Body of pancreas (tissue), 4 donors: ENCODE data around the gene IGSF6. TPM values are rescaled to one million over a fixed set of nuclear protein-coding genes. Genes with fewer than 3 reads are reported as not detected.

Experiments
- ATAC-seq: fragments of 150-250 bp; one replicate; pipeline ENCODE4 v1.9.1; 2016
- DNase-seq, 4 donors: peaks; one replicate each; pipeline ENCODE4 v3.0.0-alpha.2; 2019
- H3K27ac ChIP-seq, 4 donors: fragments of 200-600 bp; sonication (generic); 1 replicate in 3 of 4; 2 replicates in 1 of 4; pipeline versions ENCODE4 v1.5.1 to v1.6.1; 2016 to 2019; ENCODE audit warnings: mild to moderate bottlenecking in 1 of 4, mixed read lengths in 1 of 4, moderate library complexity in 1 of 4
- H3K27me3 ChIP-seq, 2 donors: fragments of 200-600 bp; sonication (generic); one replicate each; pipeline ENCODE4 v1.6.0; 2016; ENCODE audit warnings: mild to moderate bottlenecking in 1 of 2
- H3K36me3 ChIP-seq, 2 donors: fragments of 200-600 bp; sonication (generic); replicated peaks in 1 of 2; 2 replicates each; pipeline ENCODE4 v1.5.1; 2016; ENCODE audit warnings: low read depth in 2 of 2; ENCODE audit not compliant: insufficient read depth in 1 of 2
- H3K4me1 ChIP-seq: fragments of 200-600 bp; sonication (generic); one replicate; pipeline ENCODE4 v1.6.0; 2016
- H3K4me3 ChIP-seq, 2 donors: fragments of 200-600 bp; sonication (generic); 1 replicate in 1 of 2; 2 replicates in 1 of 2; pipeline ENCODE4 v1.5.1; 2016 to 2019
- H3K9me3 ChIP-seq, 3 donors: fragments of 200-600 bp; sonication (generic); 1 replicate in 2 of 3; 2 replicates in 1 of 3; pipeline ENCODE4 v1.5.1; 2016
- POLR2A ChIP-seq, 3 donors: fragments of 450-650 bp; IDR thresholded peaks; one replicate each; pipeline ENCODE4 v1.6.1; 2016; ENCODE audit warnings: antibody characterized with exemption in 3 of 3, mild to moderate bottlenecking in 2 of 3
- WGBS, 2 donors: methylation state at CpG; one replicate each; pipeline ENCODE4 v1.1.5; 2017; 5-methylcytosine and 5-hydroxymethylcytosine counted together
- intact Hi-C: fragments of 100-400 bp; cut with DNase I; formaldehyde crosslinking; loops from one replicate; pipeline ENCODE4 v1.15.1; 2023
- total RNA-seq, 2 donors: library from RNA; depleted of rRNA; stranded (reverse); fragments of >200 nt; gene quantifications; one replicate each; pipeline ENCODE4 v1.1.0, GENCODE V29; 2016
- TF ChIP-seq, protein P1 (sequence below), 7 experiments: fragments of 450-650 bp in 4 of 7; fragments of 200-600 bp in 3 of 7; sonication (generic) in 3 of 7; IDR thresholded peaks; one replicate each; pipeline ENCODE4 v1.5.1; 2016 to 2019; ENCODE audit warnings: antibody characterized with exemption in 7 of 7

IGSF6 gene
- total RNA-seq, 2 donors from 2014 or later: 1.3 TPM; not detected in 1

DNA sequence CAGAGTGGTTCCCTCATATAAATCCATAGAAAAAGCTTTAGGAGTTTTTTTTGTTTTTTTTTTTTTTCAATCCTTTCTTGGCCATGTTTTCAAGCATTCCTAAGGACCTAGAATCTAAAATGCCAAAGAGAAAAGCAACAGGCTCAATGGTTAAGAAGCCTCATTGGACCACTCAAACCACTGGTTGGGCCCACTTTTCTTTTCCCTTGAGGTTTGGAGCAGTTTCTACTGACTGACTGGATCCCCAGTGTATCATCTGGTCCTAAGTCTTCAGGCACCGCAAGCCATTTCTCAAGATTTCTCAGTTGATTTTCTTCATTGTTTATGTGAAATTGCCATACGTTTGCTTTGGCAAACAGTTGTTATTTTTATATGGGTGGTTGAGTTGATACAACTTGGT, 38.6 kb downstream of the IGSF6 start:
- WGBS, 2 donors: 86 to 87% methylated on average over 2 of the region's 2 CpGs
- peaks cover 24% of the 10 kb centered on the region for H3K4me1 ChIP-seq
- intact Hi-C loops: no loop called here

DNA sequence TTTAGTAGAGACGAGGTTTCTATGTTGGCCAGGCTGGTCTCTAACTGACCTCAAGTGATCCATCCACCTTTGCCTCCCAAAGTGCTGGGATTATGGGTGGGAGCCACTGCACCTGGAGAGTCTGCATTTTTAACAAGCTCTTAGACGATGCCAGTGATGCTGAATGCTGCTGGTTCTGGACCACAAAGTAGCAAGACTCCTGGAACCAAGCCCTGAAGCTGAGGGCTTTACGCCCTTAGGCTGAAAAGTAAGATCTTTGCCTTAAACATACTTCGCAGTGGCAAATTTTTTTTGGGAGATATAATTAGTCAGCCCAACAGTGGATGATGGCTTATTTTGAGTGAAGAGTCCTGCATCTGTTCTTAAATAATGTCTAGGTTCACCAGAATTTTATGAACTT, 39.0 kb downstream of the IGSF6 start:
- no peak overlapping the region for H3K4me3 ChIP-seq
- H3K27ac ChIP-seq: no peak overlapping the region
- H3K9me3 ChIP-seq: no peaks in the 10 kb centered on the region
- WGBS, 2 donors: 93 to 96% methylated on average over 4 of the region's 4 CpGs
- peaks cover 28% of the 10 kb centered on the region for H3K4me1 ChIP-seq
- no peak for DNase-seq
- peaks cover 0 to under 1% of the 10 kb centered on the region in 2 donors for H3K36me3 ChIP-seq
- no peak for ATAC-seq
- TF ChIP-seq POLR2A (IDR thresholded peaks at IDR 0.05): no peak
- TF ChIP-seq, protein P1, sequence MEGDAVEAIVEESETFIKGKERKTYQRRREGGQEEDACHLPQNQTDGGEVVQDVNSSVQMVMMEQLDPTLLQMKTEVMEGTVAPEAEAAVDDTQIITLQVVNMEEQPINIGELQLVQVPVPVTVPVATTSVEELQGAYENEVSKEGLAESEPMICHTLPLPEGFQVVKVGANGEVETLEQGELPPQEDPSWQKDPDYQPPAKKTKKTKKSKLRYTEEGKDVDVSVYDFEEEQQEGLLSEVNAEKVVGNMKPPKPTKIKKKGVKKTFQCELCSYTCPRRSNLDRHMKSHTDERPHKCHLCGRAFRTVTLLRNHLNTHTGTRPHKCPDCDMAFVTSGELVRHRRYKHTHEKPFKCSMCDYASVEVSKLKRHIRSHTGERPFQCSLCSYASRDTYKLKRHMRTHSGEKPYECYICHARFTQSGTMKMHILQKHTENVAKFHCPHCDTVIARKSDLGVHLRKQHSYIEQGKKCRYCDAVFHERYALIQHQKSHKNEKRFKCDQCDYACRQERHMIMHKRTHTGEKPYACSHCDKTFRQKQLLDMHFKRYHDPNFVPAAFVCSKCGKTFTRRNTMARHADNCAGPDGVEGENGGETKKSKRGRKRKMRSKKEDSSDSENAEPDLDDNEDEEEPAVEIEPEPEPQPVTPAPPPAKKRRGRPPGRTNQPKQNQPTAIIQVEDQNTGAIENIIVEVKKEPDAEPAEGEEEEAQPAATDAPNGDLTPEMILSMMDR (IDR thresholded peaks at IDR 0.05): no peak
- intact Hi-C loops: no loop called here
- H3K27me3 ChIP-seq: no peaks in the 10 kb centered on the region

More for the DNA sequence above, 38.6 kb downstream of the IGSF6 start:
- no peak overlapping the region for H3K4me3 ChIP-seq
- H3K36me3 ChIP-seq: peaks cover 0 to 1% of the 10 kb centered on the region in 2 donors
- TF ChIP-seq, protein P1 (IDR thresholded peaks at IDR 0.05): no peak
- TF ChIP-seq POLR2A (IDR thresholded peaks at IDR 0.05): no peak
- H3K9me3 ChIP-seq: no peaks in the 10 kb centered on the region
- no peak overlapping the region for H3K27ac ChIP-seq
- no peak for ATAC-seq
- no peak for DNase-seq
- H3K27me3 ChIP-seq: no peaks in the 10 kb centered on the region

DNA sequence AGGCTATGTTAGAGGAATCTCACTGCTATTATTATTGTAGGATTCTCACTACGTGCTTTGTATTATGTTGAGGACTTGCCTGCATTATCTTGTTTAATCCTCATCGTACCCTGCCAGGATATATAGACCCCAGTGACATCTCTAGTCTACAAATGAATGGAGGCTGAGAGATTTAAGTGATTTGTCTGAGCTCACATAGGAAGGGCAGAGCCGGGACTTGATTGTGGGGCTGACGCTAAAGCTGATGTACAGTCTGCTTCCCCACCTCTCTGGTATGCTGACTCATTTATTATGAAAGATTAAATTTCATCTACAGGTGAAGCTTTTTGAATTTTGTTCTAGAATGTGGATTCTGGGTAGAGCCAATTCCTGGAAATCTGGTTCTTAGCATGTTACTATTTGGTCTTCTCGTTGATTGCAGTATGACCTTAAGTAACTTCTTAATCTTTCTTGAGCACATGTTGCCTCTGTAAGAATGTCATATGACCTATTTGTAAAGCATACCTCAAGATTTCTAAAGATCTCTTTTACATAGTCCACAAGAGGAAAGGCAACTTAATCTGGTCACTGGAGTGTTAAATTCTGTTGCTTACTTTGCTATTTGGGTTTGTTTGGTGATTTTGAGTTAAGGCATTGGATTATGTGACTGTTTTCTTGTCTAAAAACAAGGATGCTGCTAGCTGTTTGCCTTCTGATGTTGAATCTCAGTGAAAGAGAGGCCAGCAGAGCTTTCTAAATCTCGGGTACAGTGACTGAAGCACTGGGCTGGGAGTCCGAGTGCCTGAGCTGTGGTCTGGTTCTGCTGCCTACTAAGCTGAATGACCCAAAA, 40.6 kb downstream of the IGSF6 start:
- no peak overlapping the region for H3K27ac ChIP-seq
- no peak for DNase-seq
- peaks cover 34% of the 10 kb centered on the region for H3K4me1 ChIP-seq
- WGBS, 2 donors: 39 to 44% methylated on average over 7 of the region's 7 CpGs
- no peaks in the 10 kb centered on the region for H3K9me3 ChIP-seq
- no peak overlapping the region for H3K4me3 ChIP-seq
- no peaks in the 10 kb centered on the region for H3K36me3 ChIP-seq
- no peaks in the 10 kb centered on the region for H3K27me3 ChIP-seq
- TF ChIP-seq POLR2A (IDR thresholded peaks at IDR 0.05): no peak
- TF ChIP-seq, protein P1 (IDR thresholded peaks at IDR 0.05): no peak
- intact Hi-C loops: no loop called here
- ATAC-seq: no peak

DNA sequence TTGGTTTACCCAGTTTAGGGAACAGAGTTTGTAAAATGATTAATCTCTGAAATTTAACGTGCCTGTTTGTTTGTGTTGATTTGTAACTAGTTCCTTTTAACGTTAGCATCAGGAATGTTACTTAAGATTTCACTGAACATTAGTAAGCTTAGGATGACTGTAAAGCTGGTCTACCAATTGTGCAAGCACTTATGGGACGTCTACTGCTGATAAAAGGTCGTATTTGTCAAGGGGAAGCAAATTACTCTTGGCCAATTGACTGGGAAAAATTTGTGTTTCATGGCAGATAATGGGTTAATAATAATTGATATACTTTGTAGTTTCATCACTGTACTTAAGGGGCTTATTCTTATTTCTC, 41.2 kb downstream of the IGSF6 start:
- H3K27me3 ChIP-seq: no peaks in the 10 kb centered on the region
- H3K4me1 ChIP-seq: peaks cover 34% of the 10 kb centered on the region
- no peak for ATAC-seq
- 7 to 11% methylated on average over 4 of the region's 4 CpGs for WGBS, 2 donors
- TF ChIP-seq, protein P1 (IDR thresholded peaks at IDR 0.05): no peak
- TF ChIP-seq POLR2A (IDR thresholded peaks at IDR 0.05): no peak
- DNase-seq: no peak
- no peak overlapping the region for H3K4me3 ChIP-seq
- no peak overlapping the region for H3K27ac ChIP-seq
- intact Hi-C loops: no loop called here
- H3K36me3 ChIP-seq: no peaks in the 10 kb centered on the region
- no peaks in the 10 kb centered on the region for H3K9me3 ChIP-seq

DNA sequence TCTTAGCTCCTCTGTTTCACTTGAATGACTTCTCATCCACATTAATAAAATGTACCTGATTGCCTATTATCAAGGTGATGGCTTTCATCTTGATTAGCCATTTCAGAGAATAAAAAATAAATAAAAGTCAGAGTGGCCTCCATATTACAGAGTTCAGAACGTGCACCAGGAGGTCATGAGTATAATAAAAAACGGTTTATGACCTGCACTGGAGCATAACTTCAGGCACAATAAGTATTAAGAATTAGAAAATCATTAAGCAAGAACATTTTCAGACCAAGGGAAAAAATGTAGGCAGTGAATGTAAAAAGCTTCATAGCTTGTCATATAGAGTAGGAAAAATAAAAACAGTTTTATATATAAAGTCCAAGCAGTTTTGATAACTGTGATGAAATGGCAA, 41.6 kb downstream of the IGSF6 start:
- no peaks in the 10 kb centered on the region for H3K36me3 ChIP-seq
- H3K4me1 ChIP-seq: peaks cover 36% of the 10 kb centered on the region
- TF ChIP-seq, protein P1 (IDR thresholded peaks at IDR 0.05): no peak
- TF ChIP-seq POLR2A (IDR thresholded peaks at IDR 0.05): no peak
- H3K27ac ChIP-seq: no peak overlapping the region
- no peaks in the 10 kb centered on the region for H3K27me3 ChIP-seq
- 39 to 58% methylated on average over 2 of the region's 2 CpGs for WGBS, 2 donors
- intact Hi-C loops: no loop called here
- no peak overlapping the region for H3K4me3 ChIP-seq
- ATAC-seq: no peak
- H3K9me3 ChIP-seq: no peaks in the 10 kb centered on the region
- no peak for DNase-seq
